GM19099 (cell line): ENCODE results near the gene MMP10.

Source experiments
- POLR2A ChIP-seq: IDR thresholded peaks from 3 replicates; pipeline ENCODE4 v1.6.1; 2011; ENCODE audit warnings: low read depth; ENCODE audit not compliant: insufficient read length; ENCODE audit errors: extremely low read depth

The MMP10 gene

DNA sequence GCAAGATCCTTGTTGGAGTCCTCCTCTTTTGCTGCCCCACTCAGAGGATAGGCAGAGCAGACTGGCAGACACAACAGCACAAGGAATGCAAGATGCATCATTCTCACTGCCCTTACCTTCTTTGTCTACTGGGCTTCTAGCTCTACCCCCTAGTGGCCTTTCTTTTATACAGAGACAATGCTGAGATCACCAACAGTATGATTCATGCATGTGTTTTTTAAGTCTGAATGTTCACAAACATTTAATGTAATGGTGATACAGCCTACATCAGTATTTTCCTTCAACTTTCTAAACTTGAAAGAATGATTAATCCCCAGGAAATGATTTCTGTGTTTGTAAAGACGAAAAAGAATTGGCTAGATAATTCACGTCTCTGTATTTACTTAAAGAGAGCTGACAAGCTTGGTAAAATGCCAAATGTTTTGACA is at the start of gene MMP10:
Gene MMP10 (minus strand): TSS at position 138 of the 428 bp plus-strand sequence. CDS start 37 bp downstream, at position 101.
- TF ChIP-seq POLR2A, result no peak

DNA sequence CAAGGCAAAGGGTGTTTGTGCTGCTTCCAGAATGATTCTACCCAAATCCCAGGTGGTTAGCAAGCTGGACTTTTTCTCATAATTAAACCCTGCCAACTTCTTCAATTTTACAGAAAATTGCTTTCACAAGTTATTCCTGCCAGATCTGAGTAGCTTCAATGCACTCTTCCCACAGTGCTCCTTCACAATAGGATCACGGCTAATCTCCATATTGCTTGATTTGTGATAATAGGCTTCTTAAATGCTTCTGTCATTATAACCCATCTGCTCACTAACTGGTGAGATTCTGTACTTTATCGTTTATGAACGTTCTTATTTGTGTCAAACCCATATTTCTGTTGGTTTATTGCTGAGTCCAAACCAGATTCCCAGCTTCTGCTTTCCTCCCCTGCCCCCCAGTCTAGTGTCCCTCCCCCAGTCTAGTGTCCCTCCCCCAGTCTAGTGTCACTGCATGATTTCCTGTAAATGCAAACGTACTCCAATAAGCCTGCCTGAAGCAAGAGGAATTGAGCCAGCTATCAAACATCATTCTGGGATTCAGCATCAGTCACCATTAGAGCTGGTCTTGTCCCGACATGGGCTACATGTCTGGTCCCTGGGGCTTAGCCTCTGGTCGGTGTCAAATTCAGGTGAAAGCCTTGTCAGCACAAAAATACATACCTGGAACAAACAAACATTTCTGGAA is 49.0 kb upstream of the MMP10 start:
- TF ChIP-seq POLR2A, result no peak

DNA sequence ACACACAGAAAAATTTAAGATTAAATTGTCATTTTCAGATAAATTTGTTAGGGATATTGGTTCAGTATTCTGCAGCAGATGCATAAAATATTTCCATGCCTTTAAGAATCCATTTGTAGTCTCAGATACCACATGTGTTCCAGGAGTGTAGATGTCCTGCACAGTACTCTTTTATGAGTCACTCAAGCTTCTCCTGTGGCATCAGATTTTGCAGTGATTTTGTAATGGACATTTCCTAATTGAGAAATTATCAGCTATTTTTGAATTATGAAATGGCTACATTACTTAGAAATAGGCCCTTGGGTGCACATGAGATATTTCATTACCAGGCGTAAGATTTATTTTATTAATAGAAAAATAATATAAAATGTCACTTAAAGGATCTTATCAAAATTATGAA is 44.1 kb upstream of the MMP10 start:
- TF ChIP-seq POLR2A, result no peak

- TF ChIP-seq POLR2A, result no peak
Observed at GRCh38 chr11:102819491-102819890, 39.1 kb upstream of the MMP10 start.

GRCh38 chr11:102813484-102813883 is 33.1 kb upstream of the MMP10 start:
- TF ChIP-seq POLR2A, result no peak

DNA sequence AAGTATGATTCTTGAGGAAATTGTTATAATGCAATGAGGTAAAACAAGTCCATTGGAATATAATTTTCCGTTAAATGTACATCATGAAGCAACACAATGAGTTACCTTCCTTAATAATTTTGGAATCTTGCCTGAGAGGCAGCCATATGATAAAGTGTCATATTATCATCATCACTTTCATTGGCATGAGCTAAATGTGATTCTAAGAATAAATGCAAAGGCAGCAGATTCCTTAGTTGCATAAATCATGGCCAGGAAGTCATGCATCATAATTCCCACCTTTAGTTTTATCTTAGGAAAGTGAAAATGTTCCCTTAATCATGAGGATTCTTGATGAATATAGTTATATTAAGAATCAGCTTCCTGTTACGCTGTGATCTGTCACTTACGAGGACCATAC is 31.8 kb upstream of the MMP10 start:
- no peak for TF ChIP-seq POLR2A

DNA sequence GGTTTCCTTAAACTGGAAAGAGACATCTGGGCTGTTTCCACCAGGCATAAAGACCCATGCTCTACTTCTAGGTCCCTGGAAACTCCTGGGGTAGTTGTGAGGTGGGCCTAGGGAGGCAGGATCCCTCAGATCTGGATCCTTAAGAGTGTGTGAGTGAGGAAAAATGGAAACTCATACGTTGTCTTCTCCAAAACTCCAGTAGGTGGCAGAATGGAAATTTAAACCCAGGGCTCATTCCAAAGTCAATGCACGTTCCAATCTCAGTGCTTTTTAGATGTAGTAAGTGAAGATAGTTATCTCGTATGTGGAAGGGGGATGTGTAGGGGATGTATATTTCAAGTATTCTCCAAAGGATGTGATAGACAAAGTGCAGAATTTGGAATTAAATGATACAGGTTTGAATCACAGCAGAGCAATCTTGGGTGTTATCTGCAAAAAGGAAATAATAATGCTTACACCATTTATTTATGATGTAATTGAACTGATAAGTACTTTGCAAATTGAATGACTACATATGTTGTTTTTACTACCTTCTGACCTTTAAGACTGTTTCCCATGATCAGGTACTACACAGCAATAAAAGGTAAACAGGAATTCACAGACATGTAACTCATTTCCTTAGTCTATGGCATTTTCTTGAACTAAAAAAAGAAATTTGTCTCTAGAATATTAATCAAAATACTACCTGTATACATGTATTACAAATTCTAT is 30.7 kb upstream of the MMP10 start:
- TF ChIP-seq POLR2A, result no peak

GRCh38 chr11:102809971-102810370 is 29.5 kb upstream of the MMP10 start:
- no peak for TF ChIP-seq POLR2A

DNA sequence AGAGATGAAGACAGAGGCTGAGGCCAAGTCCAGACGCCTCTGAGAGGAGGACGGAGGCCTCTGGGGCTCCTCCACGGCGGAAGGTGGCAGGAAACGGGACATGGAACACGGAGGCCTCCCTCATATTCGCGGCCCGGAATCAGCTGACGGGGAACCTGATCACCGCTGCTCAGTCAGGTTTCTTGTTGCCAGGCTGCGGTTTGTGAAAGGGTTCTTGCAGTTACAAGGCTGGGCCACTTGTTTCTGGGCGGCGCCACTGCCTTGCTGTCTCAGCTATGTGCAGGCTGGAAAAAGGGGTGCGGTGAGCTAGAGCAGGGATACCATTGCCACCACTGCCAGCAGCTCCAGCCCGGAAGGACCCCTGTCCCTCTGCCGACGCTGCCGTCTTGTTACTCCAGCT is 27.5 kb upstream of the MMP10 start:
- no peak for TF ChIP-seq POLR2A

DNA sequence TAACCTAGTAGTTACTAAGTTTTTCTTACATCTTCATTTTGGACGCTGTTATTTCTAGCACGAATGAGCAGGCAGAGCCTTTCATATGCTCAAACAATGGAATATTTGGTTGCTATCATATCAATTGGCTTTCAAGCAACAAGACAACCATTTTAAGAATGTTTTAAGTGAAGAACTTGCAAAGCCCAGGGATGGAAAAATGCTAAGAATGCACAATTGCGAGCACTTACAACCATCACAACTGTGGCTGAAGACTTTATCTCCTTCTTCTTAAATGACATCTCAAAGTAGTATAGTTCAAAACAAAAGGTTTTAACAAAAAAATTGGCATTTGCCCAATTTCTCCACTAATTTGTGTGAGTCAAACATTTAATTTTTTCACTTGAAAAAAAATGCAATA is 25.9 kb upstream of the MMP10 start:
- TF ChIP-seq POLR2A, result no peak

- TF ChIP-seq POLR2A, result no peak
Observed at GRCh38 chr11:102802341-102802740, 21.9 kb upstream of the MMP10 start.

DNA sequence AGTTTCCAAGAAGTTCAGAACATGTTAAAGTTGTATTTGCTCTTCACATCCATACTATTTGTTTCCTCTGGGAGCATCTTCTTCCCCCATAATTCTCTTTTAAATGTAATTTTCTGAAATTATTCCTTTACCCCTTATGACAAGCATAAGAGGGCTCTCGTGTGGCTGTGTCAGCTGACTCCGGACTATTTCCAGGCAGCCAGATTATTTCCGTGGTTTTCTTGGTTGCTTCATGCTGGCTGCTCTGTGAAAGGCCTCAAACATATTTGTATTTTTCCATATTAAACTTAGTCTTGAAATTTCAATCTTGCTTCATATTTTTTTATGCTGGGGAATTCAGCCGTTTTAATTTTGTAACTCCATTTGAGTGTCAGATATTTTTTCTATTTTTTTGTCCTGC is 20.3 kb upstream of the MMP10 start:
- no peak for TF ChIP-seq POLR2A

- TF ChIP-seq POLR2A, result no peak
Observed at GRCh38 chr11:102799681-102800340, 19.4 kb upstream of the MMP10 start.

GRCh38 chr11:102798012-102798746 is 17.8 kb upstream of the MMP10 start, which contains the start of gene MMP1:
TSS of gene MMP1 (minus strand) at chr11:102798160. CDS start at chr11:102798092, 68 bp downstream.
- no peak for TF ChIP-seq POLR2A

DNA sequence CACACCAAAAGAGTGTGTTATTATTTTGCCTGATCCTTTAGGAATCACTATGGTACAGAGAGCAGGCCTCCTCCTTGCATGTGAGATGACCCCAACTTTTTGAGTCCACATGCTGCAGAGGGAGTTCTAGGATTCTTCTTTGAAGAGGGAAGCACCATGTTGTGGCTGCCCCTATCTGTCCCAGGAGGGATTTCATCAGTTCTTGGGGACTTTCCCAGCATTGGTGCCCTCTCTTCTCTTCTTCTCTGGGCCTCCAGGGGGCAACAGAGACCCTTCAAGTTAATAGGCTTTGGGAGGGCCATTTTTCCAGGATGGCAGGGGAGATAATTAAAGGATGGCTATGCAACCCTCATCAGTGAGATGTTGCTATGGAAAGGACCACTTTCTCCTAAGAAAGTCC is 14.0 kb upstream of the MMP10 start:
- no peak for TF ChIP-seq POLR2A
